ENCODE data around the gene FADS2.

The FADS2 gene

DNA sequence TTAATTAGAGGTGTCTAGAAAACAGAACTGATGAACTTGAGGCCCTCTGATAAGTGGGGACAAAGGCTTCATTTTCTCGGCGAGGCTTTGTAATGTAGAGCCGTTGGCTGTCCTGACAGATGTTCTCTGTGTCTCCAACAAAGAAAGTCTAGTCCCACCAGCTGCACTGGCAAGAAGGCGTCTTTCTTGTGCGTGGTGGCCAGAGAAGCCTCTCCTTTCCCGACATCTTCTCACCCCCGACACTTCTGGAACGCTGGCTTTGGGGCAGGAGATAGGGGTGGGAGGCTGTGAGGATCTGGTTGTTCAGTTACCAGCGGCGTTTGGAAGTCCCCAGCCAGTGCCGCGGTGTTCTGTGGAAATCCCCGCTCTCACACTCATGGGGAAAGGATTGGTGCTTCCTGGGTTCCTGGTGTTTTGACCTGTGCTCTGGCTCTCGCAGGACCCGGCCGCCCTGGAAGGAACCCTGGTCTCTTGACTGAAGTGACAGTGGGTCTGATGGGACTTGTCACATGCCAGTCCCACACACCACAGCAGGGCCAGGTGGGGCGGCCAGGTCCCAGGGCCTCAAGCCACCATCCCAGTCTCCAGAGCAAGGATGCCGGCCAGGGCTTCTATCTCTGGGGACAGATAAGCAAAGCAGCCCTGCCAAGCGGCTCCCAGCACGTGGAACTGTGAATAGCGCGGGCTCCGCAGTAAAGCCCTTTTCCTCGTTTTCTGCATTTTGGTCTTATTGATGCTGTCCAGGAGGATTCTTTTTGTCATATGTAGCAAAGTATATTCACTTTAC is 23.2 kb downstream of the FADS2 start:
- peaks cover 15 to 92% (median 76%) of the 10 kb centered on the region in 4 experiments for H3K36me3 ChIP-seq (ENCODE audit: control insufficient read depth in 4 of 4, insufficient read depth in 4 of 4, low read length in 3 of 4)
- no peaks in the 10 kb centered on the region for H3K4me1 ChIP-seq (ENCODE audit: control extremely low read depth in 1 of 4, control insufficient read depth in 4 of 4, insufficient read depth in 4 of 4, low read length in 3 of 4)
- no peak for DNase-seq
- no peak overlapping the region for H3K27ac ChIP-seq (ENCODE audit: insufficient read depth in 1 of 2, low read depth in 1 of 2, low read length in 2 of 2, poor library complexity in 1 of 2, severe bottlenecking in 2 of 2)
- no peaks in the 10 kb centered on the region for H3K27me3 ChIP-seq (replicated peaks in 2 of 5; ENCODE audit: control insufficient read depth in 4 of 5, insufficient read depth in 5 of 5, low read length in 4 of 5)
- ChIA-PET POLR2A (interaction anchor here (0.6 kb wide), 1 partner anchor 16 kb away, joined by 5 read pairs; no protein-coding TSS in a partner anchor), CTCF (interaction anchor here (0.6 kb wide), 1 partner anchor 29 kb away, joined by 3 read pairs; no protein-coding TSS in a partner anchor)
- no peak overlapping the region for H3K4me3 ChIP-seq (ENCODE audit: control insufficient read depth in 1 of 7, extremely low read depth in 1 of 7, insufficient read depth in 4 of 7, low read depth in 2 of 7, low read length in 6 of 7)
- 96% methylated on average over 17 of the region's 24 CpGs for WGBS (ENCODE audit: insufficient coverage)
- no peaks in the 10 kb centered on the region for H3K9me3 ChIP-seq (ENCODE audit: control extremely low read depth in 1 of 5, control insufficient read depth in 4 of 5, insufficient read depth in 2 of 5, low read depth in 1 of 5, low read length in 4 of 5)

DNA sequence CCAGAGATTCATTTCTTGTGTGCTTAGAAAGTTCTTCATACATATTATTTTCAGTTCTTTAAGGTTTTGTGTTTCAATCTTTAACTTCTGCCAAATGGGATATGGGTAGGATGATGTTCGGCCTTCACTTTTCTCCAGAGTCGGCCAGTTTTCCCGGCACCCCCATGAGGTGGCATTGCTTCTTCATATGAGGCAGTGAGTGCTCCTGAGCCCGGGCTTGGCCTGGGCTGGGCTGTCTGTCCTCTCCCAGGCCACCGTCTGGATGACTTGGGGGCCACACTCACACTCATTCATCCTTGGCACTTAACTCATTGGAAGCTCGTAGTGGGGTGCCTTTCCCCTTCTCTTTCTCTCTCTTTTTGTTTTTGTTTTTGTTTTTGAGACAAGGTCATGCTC is 23.8 kb downstream of the FADS2 start:
- WGBS (ENCODE audit: insufficient coverage), result 100% methylated on average over 5 of the region's 6 CpGs
- H3K36me3 ChIP-seq (ENCODE audit: control insufficient read depth in 4 of 4, insufficient read depth in 4 of 4, low read length in 3 of 4), result peaks cover 13 to 93% (median 76%) of the 10 kb centered on the region in 4 experiments
- CTCF ChIA-PET, result no interaction called here

DNA sequence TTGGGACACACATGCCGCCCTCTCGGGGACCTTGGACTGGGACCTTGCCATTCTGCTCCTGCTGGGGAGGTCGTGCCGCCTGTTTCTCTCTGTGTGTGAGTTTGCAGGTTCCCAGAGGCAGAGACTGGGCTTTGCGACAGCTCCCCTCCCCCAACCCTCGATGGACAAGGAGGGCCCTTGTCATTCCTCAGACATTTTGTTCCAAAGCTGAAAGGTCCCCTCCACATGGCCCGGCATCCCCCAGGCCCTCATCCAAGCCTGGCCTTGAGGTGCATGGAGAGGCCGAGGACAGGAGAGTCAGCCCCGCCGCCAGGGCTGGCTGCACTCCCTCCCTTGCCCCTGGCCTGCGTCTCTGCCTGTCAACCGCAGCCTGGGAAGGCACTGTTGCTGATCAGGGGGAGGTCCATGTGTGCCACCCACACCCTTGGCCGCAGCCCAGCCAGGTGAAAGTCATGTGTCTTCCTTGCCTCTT is 25.6 kb downstream of the FADS2 start:
- WGBS (ENCODE audit: insufficient coverage), result 99% methylated on average over 12 of the region's 13 CpGs
- Histone ChIP-seq H3K4me1 (ENCODE audit: control extremely low read depth in 1 of 4, control insufficient read depth in 4 of 4, insufficient read depth in 4 of 4, low read length in 3 of 4) (no peaks in the 10 kb centered on the region), H3K36me3 (ENCODE audit: control insufficient read depth in 4 of 4, insufficient read depth in 4 of 4, low read length in 3 of 4) (peaks cover 7 to 90% (median 73%) of the 10 kb centered on the region in 4 experiments), H3K27me3 (replicated peaks in 2 of 5; ENCODE audit: control insufficient read depth in 4 of 5, insufficient read depth in 5 of 5, low read length in 4 of 5) (no peaks in the 10 kb centered on the region), H3K9me3 (ENCODE audit: control extremely low read depth in 1 of 5, control insufficient read depth in 4 of 5, insufficient read depth in 2 of 5, low read depth in 1 of 5, low read length in 4 of 5) (no peaks in the 10 kb centered on the region), H3K27ac (ENCODE audit: insufficient read depth in 1 of 2, low read depth in 1 of 2, low read length in 2 of 2, poor library complexity in 1 of 2, severe bottlenecking in 2 of 2) (no peak overlapping the region), H3K4me3 (ENCODE audit: control insufficient read depth in 1 of 7, extremely low read depth in 1 of 7, insufficient read depth in 4 of 7, low read depth in 2 of 7, low read length in 6 of 7) (no peak overlapping the region)
- DNase-seq, result no peak
- ChIA-PET CTCF (interaction anchor here (0.8 to 1.2 kb wide), 4 partner anchors 17 to 54 kb away, joined by 3 to 4 read pairs (median 4); no protein-coding TSS in a partner anchor), POLR2A (no interaction called here)

More for the DNA sequence above, 23.8 kb downstream of the FADS2 start:
- no peaks in the 10 kb centered on the region for H3K4me1 ChIP-seq (ENCODE audit: control extremely low read depth in 1 of 4, control insufficient read depth in 4 of 4, insufficient read depth in 4 of 4, low read length in 3 of 4)
- no peaks in the 10 kb centered on the region for H3K9me3 ChIP-seq (ENCODE audit: control extremely low read depth in 1 of 5, control insufficient read depth in 4 of 5, insufficient read depth in 2 of 5, low read depth in 1 of 5, low read length in 4 of 5)
- H3K27ac ChIP-seq (ENCODE audit: insufficient read depth in 1 of 2, low read depth in 1 of 2, low read length in 2 of 2, poor library complexity in 1 of 2, severe bottlenecking in 2 of 2), result no peak overlapping the region
- DNase-seq, result no peak
- POLR2A ChIA-PET, result interaction anchor here (0.6 kb wide), 1 partner anchor 1956 kb away, joined by 3 read pairs; no protein-coding TSS in a partner anchor
- H3K4me3 ChIP-seq (ENCODE audit: control insufficient read depth in 1 of 7, extremely low read depth in 1 of 7, insufficient read depth in 4 of 7, low read depth in 2 of 7, low read length in 6 of 7), result no peak overlapping the region
- H3K27me3 ChIP-seq (replicated peaks in 2 of 5; ENCODE audit: control insufficient read depth in 4 of 5, insufficient read depth in 5 of 5, low read length in 4 of 5), result no peaks in the 10 kb centered on the region

DNA sequence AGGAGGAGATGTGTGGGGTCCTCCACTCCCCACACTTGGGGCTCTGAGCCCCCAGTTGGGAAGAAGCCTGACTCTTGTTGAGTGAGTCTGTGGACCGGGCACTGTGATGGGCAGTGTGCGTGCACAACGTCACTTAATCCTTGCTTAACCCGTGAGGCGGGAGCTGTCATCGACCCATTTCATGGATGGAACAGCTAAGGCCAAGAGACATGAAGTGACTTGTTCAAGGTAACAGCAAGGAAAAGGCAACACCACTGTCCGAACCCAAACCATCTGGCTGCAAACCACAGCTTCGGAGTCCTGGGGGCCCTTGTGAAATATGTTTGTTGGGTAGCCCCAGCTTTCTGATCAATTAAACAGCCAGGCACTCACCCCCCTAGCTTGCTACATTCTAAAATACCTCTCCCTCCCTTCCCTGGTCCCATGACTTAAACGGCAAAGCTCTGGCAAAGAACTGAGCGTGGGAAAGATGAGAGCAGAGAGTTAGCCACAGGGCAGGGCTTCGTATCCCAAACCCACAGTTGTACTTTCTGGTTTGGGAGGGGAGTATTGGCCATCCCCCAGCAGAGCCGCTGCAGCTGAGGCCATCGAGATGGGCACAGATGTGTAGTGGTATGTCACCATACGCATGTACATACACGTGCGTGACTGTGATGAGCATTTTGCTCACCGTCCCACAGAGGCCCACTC is 26.3 kb downstream of the FADS2 start:
- 98% methylated on average over 17 of the region's 17 CpGs for WGBS (ENCODE audit: insufficient coverage)
- H3K4me1 ChIP-seq (ENCODE audit: control extremely low read depth in 1 of 4, control insufficient read depth in 4 of 4, insufficient read depth in 4 of 4, low read length in 3 of 4), result no peaks in the 10 kb centered on the region
- no peak overlapping the region for H3K27ac ChIP-seq (ENCODE audit: insufficient read depth in 1 of 2, low read depth in 1 of 2, low read length in 2 of 2, poor library complexity in 1 of 2, severe bottlenecking in 2 of 2)
- no peaks in the 10 kb centered on the region for H3K27me3 ChIP-seq (replicated peaks in 2 of 5; ENCODE audit: control insufficient read depth in 4 of 5, insufficient read depth in 5 of 5, low read length in 4 of 5)
- no peak overlapping the region for H3K4me3 ChIP-seq (ENCODE audit: control insufficient read depth in 1 of 7, extremely low read depth in 1 of 7, insufficient read depth in 4 of 7, low read depth in 2 of 7, low read length in 6 of 7)
- H3K9me3 ChIP-seq (ENCODE audit: control extremely low read depth in 1 of 5, control insufficient read depth in 4 of 5, insufficient read depth in 2 of 5, low read depth in 1 of 5, low read length in 4 of 5), result no peaks in the 10 kb centered on the region
- POLR2A ChIA-PET, result no interaction called here
- peaks cover 10 to 90% (median 75%) of the 10 kb centered on the region in 4 experiments for H3K36me3 ChIP-seq (ENCODE audit: control insufficient read depth in 4 of 4, insufficient read depth in 4 of 4, low read length in 3 of 4)
- CTCF ChIA-PET, result interaction anchor here (0.8 to 1.4 kb wide), 4 partner anchors 16 to 254 kb away, joined by 4 read pairs; no protein-coding TSS in a partner anchor
- DNase-seq, result no peak

DNA sequence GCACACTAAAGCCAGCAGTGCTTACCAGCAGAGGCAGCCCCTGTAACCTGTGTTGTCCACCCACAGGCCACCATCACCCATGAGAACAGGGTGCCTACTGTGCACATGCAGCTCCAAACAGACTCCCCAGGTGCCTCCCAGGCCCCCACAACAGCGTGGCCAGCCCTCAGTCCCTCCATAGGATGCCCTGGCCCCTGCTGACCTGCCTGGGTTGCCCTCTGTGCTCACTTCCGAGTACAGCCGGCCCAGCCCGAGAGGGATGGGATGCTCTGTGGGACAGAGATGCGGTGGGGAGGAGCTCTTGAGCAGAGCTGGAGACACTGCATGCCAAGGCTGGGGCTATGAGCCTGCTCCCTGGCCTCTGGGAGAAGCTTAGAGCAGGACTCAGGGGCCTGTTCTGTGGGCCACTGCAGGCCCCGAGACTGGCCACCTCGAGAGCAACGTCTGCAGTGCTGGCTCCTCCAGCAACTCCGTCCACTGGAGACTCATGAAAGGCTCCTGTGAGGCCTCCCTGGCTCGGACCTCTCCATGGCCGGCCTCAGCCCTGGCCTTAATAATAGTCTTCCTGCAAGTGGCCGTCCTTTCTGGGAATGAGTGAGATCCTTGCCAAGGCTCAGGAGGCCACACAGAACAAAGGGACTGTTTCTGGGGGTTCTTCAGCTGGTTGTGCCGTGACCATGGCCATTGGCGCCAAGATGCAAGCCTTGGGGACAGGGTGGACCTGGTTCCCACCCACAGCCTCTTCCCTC is 27.0 kb downstream of the FADS2 start:
- ChIA-PET CTCF (interaction anchor here (0.8 to 1.4 kb wide), 4 partner anchors 15 to 253 kb away, joined by 4 read pairs; no protein-coding TSS in a partner anchor), POLR2A (no interaction called here)
- Histone ChIP-seq H3K27ac (ENCODE audit: insufficient read depth in 1 of 2, low read depth in 1 of 2, low read length in 2 of 2, poor library complexity in 1 of 2, severe bottlenecking in 2 of 2) (no peak overlapping the region), H3K4me3 (ENCODE audit: control insufficient read depth in 1 of 7, extremely low read depth in 1 of 7, insufficient read depth in 4 of 7, low read depth in 2 of 7, low read length in 6 of 7) (no peak overlapping the region), H3K36me3 (ENCODE audit: control insufficient read depth in 4 of 4, insufficient read depth in 4 of 4, low read length in 3 of 4) (peaks cover 11 to 89% (median 74%) of the 10 kb centered on the region in 4 experiments), H3K27me3 (replicated peaks in 2 of 5; ENCODE audit: control insufficient read depth in 4 of 5, insufficient read depth in 5 of 5, low read length in 4 of 5) (no peaks in the 10 kb centered on the region), H3K9me3 (ENCODE audit: control extremely low read depth in 1 of 5, control insufficient read depth in 4 of 5, insufficient read depth in 2 of 5, low read depth in 1 of 5, low read length in 4 of 5) (no peaks in the 10 kb centered on the region), H3K4me1 (ENCODE audit: control extremely low read depth in 1 of 4, control insufficient read depth in 4 of 4, insufficient read depth in 4 of 4, low read length in 3 of 4) (no peaks in the 10 kb centered on the region)
- WGBS (ENCODE audit: insufficient coverage), result 97% methylated on average over 14 of the region's 14 CpGs
- no peak for DNase-seq

DNA sequence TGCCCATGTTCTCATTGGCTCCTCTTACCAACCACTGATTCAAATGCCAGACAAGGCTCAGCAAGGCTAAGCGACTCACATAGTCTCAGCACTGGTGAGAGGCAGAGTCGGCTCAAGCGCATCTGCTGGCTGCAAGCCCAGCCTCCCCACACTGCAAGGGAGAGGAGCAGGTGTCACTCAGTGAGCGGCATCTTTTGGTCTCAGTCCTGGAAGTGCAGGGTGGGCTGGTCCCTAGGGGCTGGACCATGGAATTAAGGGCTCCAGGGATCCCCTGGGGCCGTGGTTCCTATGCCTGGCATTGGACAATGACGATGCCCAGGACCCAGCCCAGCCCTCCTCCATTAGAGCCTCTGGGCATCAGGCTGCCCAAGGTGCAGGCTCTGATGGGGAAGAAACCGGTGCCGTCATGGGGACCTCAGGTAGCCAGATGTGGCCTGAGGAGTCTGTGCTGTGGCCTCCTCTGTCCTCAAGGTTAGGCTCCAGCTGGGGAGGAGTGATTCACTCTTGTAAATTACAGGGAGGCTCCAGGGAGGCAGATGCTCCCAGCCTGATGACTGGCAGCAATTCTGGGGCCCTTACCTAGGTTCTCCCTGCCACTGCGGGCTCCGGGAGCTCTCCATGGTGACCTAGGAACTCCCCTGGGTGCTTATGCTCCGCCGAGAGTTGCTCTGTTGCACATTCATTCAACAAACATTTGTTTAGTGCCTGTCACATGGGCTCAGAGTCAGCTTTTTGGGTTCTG is 28.0 kb downstream of the FADS2 start:
- Histone ChIP-seq H3K4me1 (ENCODE audit: control extremely low read depth in 1 of 4, control insufficient read depth in 4 of 4, insufficient read depth in 4 of 4, low read length in 3 of 4) (no peaks in the 10 kb centered on the region), H3K27me3 (replicated peaks in 2 of 5; ENCODE audit: control insufficient read depth in 4 of 5, insufficient read depth in 5 of 5, low read length in 4 of 5) (no peaks in the 10 kb centered on the region), H3K4me3 (ENCODE audit: control insufficient read depth in 1 of 7, extremely low read depth in 1 of 7, insufficient read depth in 4 of 7, low read depth in 2 of 7, low read length in 6 of 7) (no peak overlapping the region), H3K27ac (ENCODE audit: insufficient read depth in 1 of 2, low read depth in 1 of 2, low read length in 2 of 2, poor library complexity in 1 of 2, severe bottlenecking in 2 of 2) (no peak overlapping the region), H3K36me3 (ENCODE audit: control insufficient read depth in 4 of 4, insufficient read depth in 4 of 4, low read length in 3 of 4) (peaks cover 6 to 88% (median 74%) of the 10 kb centered on the region in 4 experiments), H3K9me3 (ENCODE audit: control extremely low read depth in 1 of 5, control insufficient read depth in 4 of 5, insufficient read depth in 2 of 5, low read depth in 1 of 5, low read length in 4 of 5) (no peaks in the 10 kb centered on the region)
- ChIA-PET POLR2A (no interaction called here), CTCF (interaction anchor here (1.1 to 1.4 kb wide), 2 partner anchors 248 to 252 kb away, joined by 3 to 4 read pairs; no protein-coding TSS in a partner anchor)
- DNase-seq, result no peak
- WGBS (ENCODE audit: insufficient coverage), result 100% methylated on average over 12 of the region's 12 CpGs
